IMR-90 (cell line): ENCODE measurements around the gene ST6GALNAC3. TPM values are rescaled to one million over a fixed set of nuclear protein-coding genes. Genes with fewer than 3 reads are reported as not detected.

Experiments
- ATAC-seq: fragments of 200-7000 bp; cut with Tn5 transposase; 2 replicates; pipeline ENCODE4 v1.9.1; 2020; ENCODE audit warnings: low read depth, mild to moderate bottlenecking, moderate library complexity
- BruUV-seq: library from RNA; stranded (reverse); fragments of 400-500 nt; replicated peaks from 2 replicates; lab custom pipeline; 2021; lab: Mats Ljungman, UMichigan
- CTCF ChIA-PET: fragments of 300-600 bp; formaldehyde crosslinking; extraction: SDS; loops from one replicate; lab custom pipeline; 2021; ENCODE audit warnings: antibody characterized with exemption; lab: Yijun Ruan, JAX
- POLR2A ChIA-PET: fragments of 300-600 bp; sonication (Branson Sonifier 250); formaldehyde crosslinking; loops from one replicate; lab custom pipeline; 2022; ENCODE audit warnings: antibody characterized with exemption; ENCODE audit not compliant: unreplicated experiment; lab: Charles Lee
- DNase-seq: peaks from one replicate; pipeline ENCODE4 v3.0.0; 2013
- H2AFZ ChIP-seq: replicated peaks from 2 replicates; pipeline ENCODE3; 2013; ENCODE audit warnings: low read length, mild to moderate bottlenecking; ENCODE audit not compliant: poor library complexity
- H2AK5ac ChIP-seq: 2 replicates; pipeline ENCODE4 v1.6.1; 2013; ENCODE audit warnings: low read depth, low read length, inconsistent platforms
- H2AK9ac ChIP-seq: replicated peaks from 2 replicates; pipeline ENCODE3; 2013; ENCODE audit warnings: mild to moderate bottlenecking, low read depth, low read length, moderate library complexity; ENCODE audit not compliant: poor library complexity
- H2BK120ac ChIP-seq: 2 replicates; pipeline ENCODE4 v1.6.1; 2013; ENCODE audit warnings: low read depth, low read length, inconsistent platforms
- H2BK15ac ChIP-seq: 3 replicates; pipeline ENCODE4 v1.6.1; 2013; ENCODE audit warnings: low read depth, low read length, inconsistent platforms
- H2BK20ac ChIP-seq: 2 replicates; pipeline ENCODE4 v1.6.1; 2013; ENCODE audit warnings: low read depth, mild to moderate bottlenecking, inconsistent platforms, low read length, moderate library complexity
- H2BK5ac ChIP-seq: 2 replicates; pipeline ENCODE4 v1.6.1; 2013; ENCODE audit warnings: mild to moderate bottlenecking, low read depth, low read length, inconsistent platforms; ENCODE audit not compliant: poor library complexity, severe bottlenecking
- H3K14ac ChIP-seq: replicated peaks from 2 replicates; pipeline ENCODE4 v1.6.1; 2013; ENCODE audit warnings: low read depth, low read length, inconsistent platforms
- H3K18ac ChIP-seq: 2 replicates; pipeline ENCODE4 v1.6.1; 2013; ENCODE audit warnings: low read depth, low read length, control low read depth
- H3K23ac ChIP-seq: 2 replicates; pipeline ENCODE4 v1.6.1; 2013; ENCODE audit warnings: low read depth, low read length, inconsistent platforms
- H3K27ac ChIP-seq: 2 replicates; pipeline ENCODE4 v1.5.1; 2013; ENCODE audit warnings: mild to moderate bottlenecking, control low read depth, low read length; ENCODE audit not compliant: insufficient read depth
- H3K27me3 ChIP-seq: 2 replicates; pipeline ENCODE4 v1.6.1; 2013; ENCODE audit warnings: low read length; ENCODE audit not compliant: control insufficient read depth, insufficient read depth
- H3K36me3 ChIP-seq: 2 replicates; pipeline ENCODE4 v1.6.1; 2013; ENCODE audit warnings: low read length, mixed read lengths; ENCODE audit not compliant: control insufficient read depth, insufficient read depth
- H3K4ac ChIP-seq: 2 replicates; pipeline ENCODE4 v1.6.1; 2013; ENCODE audit warnings: low read depth, low read length, inconsistent platforms
- H3K4me1 ChIP-seq: 2 replicates; pipeline ENCODE4 v1.6.1; 2013; ENCODE audit warnings: low read length, mixed read lengths; ENCODE audit not compliant: control insufficient read depth, insufficient read depth
- H3K4me2 ChIP-seq: 2 replicates; pipeline ENCODE4 v1.6.1; 2013; ENCODE audit warnings: low read depth, mild to moderate bottlenecking, control low read depth, low read length, moderate library complexity
- H3K4me3 ChIP-seq: 2 replicates; pipeline ENCODE4 v1.5.1; 2013; ENCODE audit warnings: low read depth, mild to moderate bottlenecking, control low read depth, low read length, moderate library complexity; ENCODE audit not compliant: insufficient read depth
- H3K56ac ChIP-seq: 2 replicates; pipeline ENCODE4 v1.6.1; 2013; ENCODE audit warnings: low read length, inconsistent platforms; ENCODE audit not compliant: insufficient read depth; ENCODE audit errors: extremely low read depth
- H3K79me1 ChIP-seq, 2 experiments: 2 replicates each; pipeline ENCODE4 v1.6.1; 2013; ENCODE audit warnings: low read length in 2 of 2, inconsistent platforms in 1 of 2, low read depth in 1 of 2
- H3K9ac ChIP-seq: 2 replicates; pipeline ENCODE4 v1.6.1; 2013; ENCODE audit warnings: low read depth, low read length, control low read depth
- H3K9me1 ChIP-seq: 2 replicates; pipeline ENCODE4 v1.6.1; 2013; ENCODE audit warnings: low read length, inconsistent platforms; ENCODE audit not compliant: insufficient read depth
- H3K9me3 ChIP-seq: 2 replicates; pipeline ENCODE4 v1.6.1; 2013; ENCODE audit warnings: low read length; ENCODE audit not compliant: control insufficient read depth, insufficient read depth
- H4K20me1 ChIP-seq: 2 replicates; pipeline ENCODE4 v1.6.1; 2013; ENCODE audit warnings: low read length, inconsistent platforms; ENCODE audit not compliant: insufficient read depth
- H4K5ac ChIP-seq: 2 replicates; pipeline ENCODE4 v1.6.1; 2013; ENCODE audit warnings: mild to moderate bottlenecking, low read depth, low read length, control low read depth
- H4K8ac ChIP-seq, 2 experiments: 2 replicates each; pipeline ENCODE4 v1.6.1; 2013; ENCODE audit warnings: low read depth in 2 of 2, low read length in 2 of 2, control low read depth in 1 of 2, inconsistent platforms in 1 of 2
- H4K91ac ChIP-seq: 2 replicates; pipeline ENCODE4 v1.6.1; 2013; ENCODE audit warnings: low read depth, low read length, inconsistent platforms; ENCODE audit not compliant: insufficient read depth
- BHLHE40 ChIP-seq: fragments of 150-350 bp; IDR thresholded peaks from 2 replicates; pipeline ENCODE4 v1.6.1; 2016; ENCODE audit warnings: mild to moderate bottlenecking, low read depth, low read length
- FOS ChIP-seq: fragments of 150-350 bp; IDR thresholded peaks from 2 replicates; pipeline ENCODE4 v1.6.1; 2016; ENCODE audit warnings: low read depth, low read length
- MAFK ChIP-seq: IDR thresholded peaks from 2 replicates; pipeline ENCODE4 v1.6.1; 2012; ENCODE audit warnings: low read depth, low read length, improper control_type of control experiment
- NFE2L2 ChIP-seq: fragments of 150-350 bp; IDR thresholded peaks from 2 replicates; pipeline ENCODE4 v1.6.1; 2016; ENCODE audit warnings: low read depth, mild to moderate bottlenecking, low read length
- RCOR1 ChIP-seq: IDR thresholded peaks from 2 replicates; pipeline ENCODE4 v1.6.1; 2012; ENCODE audit warnings: mild to moderate bottlenecking, low read length, improper control_type of control experiment; ENCODE audit not compliant: insufficient replicate concordance
- SMC3 ChIP-seq: fragments of 150-350 bp; IDR thresholded peaks from 2 replicates; pipeline ENCODE4 v1.6.1; 2016; ENCODE audit warnings: low read depth, mild to moderate bottlenecking, antibody characterized with exemption, low read length, moderate library complexity
- USF2 ChIP-seq: fragments of 150-350 bp; IDR thresholded peaks from 2 replicates; pipeline ENCODE4 v1.6.1; 2017; ENCODE audit warnings: mild to moderate bottlenecking, antibody characterized with exemption, low read length, low read depth
- WGBS, 2 experiments: methylation state at CpG; one replicate each; pipeline versions ENCODE4 v1.1.5 to v1.1.7; 2013; ENCODE audit warnings: missing lambda C conversion rate in 2 of 2; ENCODE audit not compliant: insufficient read length in 1 of 2; ENCODE audit errors: extremely low coverage in 2 of 2; 5-methylcytosine and 5-hydroxymethylcytosine counted together
- dilution Hi-C: fragments of 300-500 bp; cut with HindIII; formaldehyde crosslinking; loops from one replicate; pipeline ENCODE4 v1.14.3; 2018; ENCODE audit warnings: low sequenced_read_pairs; ENCODE audit not compliant: unreplicated experiment
- in situ Hi-C: fragments of 300-500 bp; cut with MboI; formaldehyde crosslinking; loops from 3 replicates; pipeline ENCODE4 v1.14.3; 2019; ENCODE audit warnings: low sequenced_read_pairs, inconsistent platforms, mixed read lengths
- intact Hi-C: fragments of 100-400 bp; cut with micrococcal nuclease; formaldehyde crosslinking; loops from 2 replicates; pipeline ENCODE4 v1.10.0; 2022
- polyA plus RNA-seq, 3 experiments: library from polyadenylated mRNA; depleted of rRNA; stranded (reverse); fragments of >200 nt; gene quantifications; 2 replicates each; pipeline ENCODE4 v1.2.3, GENCODE V29; 2012; ENCODE audit warnings: low replicate concordance in 1 of 3
- total RNA-seq: library from RNA; depleted of rRNA; stranded (reverse); fragments of >200 nt; gene quantifications from 2 replicates; pipeline ENCODE4 v1.2.3, GENCODE V29; 2012

ST6GALNAC3 gene
- total and polyA plus RNA-seq, 2 of the 4 experiments (the other 2 are of a cell fraction) = 0.65 to 1.3 TPM

GRCh38 chr1:76224752-76225151 lies 150.2 kb downstream of the ST6GALNAC3 start:
- no peaks in the 10 kb centered on the region for H3K9me3 ChIP-seq
- no peak overlapping the region for H3K4me3 ChIP-seq
- H3K27ac ChIP-seq = no peak overlapping the region
- no peak overlapping the region for H3K23ac ChIP-seq
- TF ChIP-seq FOS (no peak), MAFK (no peak), RCOR1 (no peak), SMC3 (no peak), BHLHE40 (no peak), NFE2L2 (no peak), USF2 (no peak)
- no peak overlapping the region for H2BK15ac ChIP-seq
- H3K9ac ChIP-seq = no peak overlapping the region
- no peak overlapping the region for H4K8ac ChIP-seq
- H3K18ac ChIP-seq = no peak overlapping the region
- H3K9me1 ChIP-seq = no peaks in the 10 kb centered on the region
- H3K27me3 ChIP-seq = no peaks in the 10 kb centered on the region
- no peak overlapping the region for H4K91ac ChIP-seq
- no peaks in the 10 kb centered on the region for H3K4me1 ChIP-seq
- no peak overlapping the region for H3K4ac ChIP-seq
- CTCF ChIA-PET = no interaction called here
- no peak overlapping the region for H2AK9ac ChIP-seq
- H3K36me3 ChIP-seq = no peaks in the 10 kb centered on the region
- ATAC-seq (no peak), DNase-seq (no peak)
- no peak overlapping the region for H2AK5ac ChIP-seq
- POLR2A ChIA-PET = no interaction called here
- H2BK20ac ChIP-seq = no peak overlapping the region
- no peak overlapping the region for H4K5ac ChIP-seq
- no CpG with 5 or more reads among the region's 3 CpGs for WGBS, 2 experiments
- no TSS peak for BruUV-seq
- H4K20me1 ChIP-seq = no peaks in the 10 kb centered on the region
- H2BK120ac ChIP-seq = no peak overlapping the region
- H2AFZ ChIP-seq = no peak overlapping the region
- intact Hi-C loops = no loop called here
- dilution Hi-C loops = no loop called here
- H3K79me1 ChIP-seq = no peaks in the 10 kb centered on the region
- no peak overlapping the region for H3K14ac ChIP-seq
- H2BK5ac ChIP-seq = no peak overlapping the region
- H3K56ac ChIP-seq = no peak overlapping the region
- in situ Hi-C loops = no loop called here
- H3K4me2 ChIP-seq = no peak overlapping the region
